IMR-90 (cell line): ENCODE measurements around the gene ZNF582. TPM values are rescaled to one million over a fixed set of nuclear protein-coding genes. Genes with fewer than 3 reads are reported as not detected.

ENCODE experiments used
- ATAC-seq: fragments of 200-7000 bp; cut with Tn5 transposase; 2 replicates; pipeline ENCODE4 v1.9.1; 2020; ENCODE audit warnings: low read depth, mild to moderate bottlenecking, moderate library complexity
- BruUV-seq: library from RNA; stranded (reverse); fragments of 400-500 nt; replicated peaks from 2 replicates; lab custom pipeline; 2021; lab: Mats Ljungman, UMichigan
- CTCF ChIA-PET: fragments of 300-600 bp; formaldehyde crosslinking; extraction: SDS; loops from one replicate; lab custom pipeline; 2021; ENCODE audit warnings: antibody characterized with exemption; lab: Yijun Ruan, JAX
- POLR2A ChIA-PET: fragments of 300-600 bp; sonication (Branson Sonifier 250); formaldehyde crosslinking; loops from one replicate; lab custom pipeline; 2022; ENCODE audit warnings: antibody characterized with exemption; ENCODE audit not compliant: unreplicated experiment; lab: Charles Lee
- DNase-seq: peaks from one replicate; pipeline ENCODE4 v3.0.0; 2013
- H2AFZ ChIP-seq: replicated peaks from 2 replicates; pipeline ENCODE3; 2013; ENCODE audit warnings: low read length, mild to moderate bottlenecking; ENCODE audit not compliant: poor library complexity
- H2AK5ac ChIP-seq: 2 replicates; pipeline ENCODE4 v1.6.1; 2013; ENCODE audit warnings: low read depth, low read length, inconsistent platforms
- H2AK9ac ChIP-seq: replicated peaks from 2 replicates; pipeline ENCODE3; 2013; ENCODE audit warnings: mild to moderate bottlenecking, low read depth, low read length, moderate library complexity; ENCODE audit not compliant: poor library complexity
- H2BK120ac ChIP-seq: 2 replicates; pipeline ENCODE4 v1.6.1; 2013; ENCODE audit warnings: low read depth, low read length, inconsistent platforms
- H2BK15ac ChIP-seq: 3 replicates; pipeline ENCODE4 v1.6.1; 2013; ENCODE audit warnings: low read depth, low read length, inconsistent platforms
- H2BK20ac ChIP-seq: 2 replicates; pipeline ENCODE4 v1.6.1; 2013; ENCODE audit warnings: low read depth, mild to moderate bottlenecking, inconsistent platforms, low read length, moderate library complexity
- H2BK5ac ChIP-seq: 2 replicates; pipeline ENCODE4 v1.6.1; 2013; ENCODE audit warnings: mild to moderate bottlenecking, low read depth, low read length, inconsistent platforms; ENCODE audit not compliant: poor library complexity, severe bottlenecking
- H3K14ac ChIP-seq: replicated peaks from 2 replicates; pipeline ENCODE4 v1.6.1; 2013; ENCODE audit warnings: low read depth, low read length, inconsistent platforms
- H3K18ac ChIP-seq: 2 replicates; pipeline ENCODE4 v1.6.1; 2013; ENCODE audit warnings: low read depth, low read length, control low read depth
- H3K23ac ChIP-seq: 2 replicates; pipeline ENCODE4 v1.6.1; 2013; ENCODE audit warnings: low read depth, low read length, inconsistent platforms
- H3K27ac ChIP-seq: 2 replicates; pipeline ENCODE4 v1.5.1; 2013; ENCODE audit warnings: mild to moderate bottlenecking, control low read depth, low read length; ENCODE audit not compliant: insufficient read depth
- H3K27me3 ChIP-seq: 2 replicates; pipeline ENCODE4 v1.6.1; 2013; ENCODE audit warnings: low read length; ENCODE audit not compliant: control insufficient read depth, insufficient read depth
- H3K36me3 ChIP-seq: 2 replicates; pipeline ENCODE4 v1.6.1; 2013; ENCODE audit warnings: low read length, mixed read lengths; ENCODE audit not compliant: control insufficient read depth, insufficient read depth
- H3K4ac ChIP-seq: 2 replicates; pipeline ENCODE4 v1.6.1; 2013; ENCODE audit warnings: low read depth, low read length, inconsistent platforms
- H3K4me1 ChIP-seq: 2 replicates; pipeline ENCODE4 v1.6.1; 2013; ENCODE audit warnings: low read length, mixed read lengths; ENCODE audit not compliant: control insufficient read depth, insufficient read depth
- H3K4me2 ChIP-seq: 2 replicates; pipeline ENCODE4 v1.6.1; 2013; ENCODE audit warnings: low read depth, mild to moderate bottlenecking, control low read depth, low read length, moderate library complexity
- H3K4me3 ChIP-seq: 2 replicates; pipeline ENCODE4 v1.5.1; 2013; ENCODE audit warnings: low read depth, mild to moderate bottlenecking, control low read depth, low read length, moderate library complexity; ENCODE audit not compliant: insufficient read depth
- H3K56ac ChIP-seq: 2 replicates; pipeline ENCODE4 v1.6.1; 2013; ENCODE audit warnings: low read length, inconsistent platforms; ENCODE audit not compliant: insufficient read depth; ENCODE audit errors: extremely low read depth
- H3K79me1 ChIP-seq, 2 experiments: 2 replicates each; pipeline ENCODE4 v1.6.1; 2013; ENCODE audit warnings: low read length in 2 of 2, inconsistent platforms in 1 of 2, low read depth in 1 of 2
- H3K9ac ChIP-seq: 2 replicates; pipeline ENCODE4 v1.6.1; 2013; ENCODE audit warnings: low read depth, low read length, control low read depth
- H3K9me1 ChIP-seq: 2 replicates; pipeline ENCODE4 v1.6.1; 2013; ENCODE audit warnings: low read length, inconsistent platforms; ENCODE audit not compliant: insufficient read depth
- H3K9me3 ChIP-seq: 2 replicates; pipeline ENCODE4 v1.6.1; 2013; ENCODE audit warnings: low read length; ENCODE audit not compliant: control insufficient read depth, insufficient read depth
- H4K20me1 ChIP-seq: 2 replicates; pipeline ENCODE4 v1.6.1; 2013; ENCODE audit warnings: low read length, inconsistent platforms; ENCODE audit not compliant: insufficient read depth
- H4K5ac ChIP-seq: 2 replicates; pipeline ENCODE4 v1.6.1; 2013; ENCODE audit warnings: mild to moderate bottlenecking, low read depth, low read length, control low read depth
- H4K8ac ChIP-seq, 2 experiments: 2 replicates each; pipeline ENCODE4 v1.6.1; 2013; ENCODE audit warnings: low read depth in 2 of 2, low read length in 2 of 2, control low read depth in 1 of 2, inconsistent platforms in 1 of 2
- H4K91ac ChIP-seq: 2 replicates; pipeline ENCODE4 v1.6.1; 2013; ENCODE audit warnings: low read depth, low read length, inconsistent platforms; ENCODE audit not compliant: insufficient read depth
- FOS ChIP-seq: fragments of 150-350 bp; IDR thresholded peaks from 2 replicates; pipeline ENCODE4 v1.6.1; 2016; ENCODE audit warnings: low read depth, low read length
- MXI1 ChIP-seq: IDR thresholded peaks from 2 replicates; pipeline ENCODE4 v1.6.1; 2012; ENCODE audit warnings: low read depth, mild to moderate bottlenecking, low read length, moderate library complexity, borderline replicate concordance
- WGBS, 2 experiments: methylation state at CpG; one replicate each; pipeline versions ENCODE4 v1.1.5 to v1.1.7; 2013; ENCODE audit warnings: missing lambda C conversion rate in 2 of 2; ENCODE audit not compliant: insufficient read length in 1 of 2; ENCODE audit errors: extremely low coverage in 2 of 2; 5-methylcytosine and 5-hydroxymethylcytosine counted together
- dilution Hi-C: fragments of 300-500 bp; cut with HindIII; formaldehyde crosslinking; loops from one replicate; pipeline ENCODE4 v1.14.3; 2018; ENCODE audit warnings: low sequenced_read_pairs; ENCODE audit not compliant: unreplicated experiment
- in situ Hi-C: fragments of 300-500 bp; cut with MboI; formaldehyde crosslinking; loops from 3 replicates; pipeline ENCODE4 v1.14.3; 2019; ENCODE audit warnings: low sequenced_read_pairs, inconsistent platforms, mixed read lengths
- intact Hi-C: fragments of 100-400 bp; cut with micrococcal nuclease; formaldehyde crosslinking; loops from 2 replicates; pipeline ENCODE4 v1.10.0; 2022
- polyA plus RNA-seq, 3 experiments: library from polyadenylated mRNA; depleted of rRNA; stranded (reverse); fragments of >200 nt; gene quantifications; 2 replicates each; pipeline ENCODE4 v1.2.3, GENCODE V29; 2012; ENCODE audit warnings: low replicate concordance in 1 of 3
- total RNA-seq: library from RNA; depleted of rRNA; stranded (reverse); fragments of >200 nt; gene quantifications from 2 replicates; pipeline ENCODE4 v1.2.3, GENCODE V29; 2012

ZNF582 gene
- total and polyA plus RNA-seq, 2 of the 4 experiments (the other 2 are of a cell fraction): 1.6 to 1.8 TPM

- no peak overlapping the region for H3K56ac ChIP-seq
- H2BK15ac ChIP-seq: no peak overlapping the region
- H2BK120ac ChIP-seq: no peak overlapping the region
- H3K9me3 ChIP-seq: peaks cover 9% of the 10 kb centered on the region
- no peaks in the 10 kb centered on the region for H3K4me1 ChIP-seq
- ChIA-PET CTCF (no interaction called here), POLR2A (no interaction called here)
- no peak overlapping the region for H3K14ac ChIP-seq
- BruUV-seq: no TSS peak
- H3K27me3 ChIP-seq: no peaks in the 10 kb centered on the region
- H2BK20ac ChIP-seq: no peak overlapping the region
- no peak overlapping the region for H2AK5ac ChIP-seq
- no peak overlapping the region for H3K9ac ChIP-seq
- H3K4ac ChIP-seq: no peak overlapping the region
- H3K23ac ChIP-seq: no peak overlapping the region
- no peak overlapping the region for H2AFZ ChIP-seq
- in situ Hi-C loops: loop anchor here (25.0 kb wide), 1 partner anchor 987 kb away; the partner anchor contains the start of gene ZNF548
- intact Hi-C loops: loop anchor here (5.0 kb wide), 1 partner anchor 137 kb away; the partner anchor contains the start of gene ZFP28
- H4K91ac ChIP-seq: no peak overlapping the region
- dilution Hi-C loops: no loop called here
- H4K5ac ChIP-seq: no peak overlapping the region
- H3K9me1 ChIP-seq: peaks cover 7% of the 10 kb centered on the region
- DNase-seq (no peak), ATAC-seq (no peak)
- no peak overlapping the region for H2AK9ac ChIP-seq
- H3K18ac ChIP-seq: no peak overlapping the region
- no peak overlapping the region for H3K27ac ChIP-seq
- H3K4me3 ChIP-seq: no peak overlapping the region
- no peak overlapping the region for H3K4me2 ChIP-seq
- no peak for TF ChIP-seq MXI1
- no peak for TF ChIP-seq FOS
- H4K8ac ChIP-seq: no peak overlapping the region
- WGBS, 2 experiments: no CpG with 5 or more reads among the region's 4 CpGs
- no peak overlapping the region for H2BK5ac ChIP-seq
- peaks cover 7% of the 10 kb centered on the region; the same call in 1 of the 2 replicates for H3K36me3 ChIP-seq
- H3K79me1 ChIP-seq: peaks cover 10 to 13% of the 10 kb centered on the region in 2 experiments
- no peaks in the 10 kb centered on the region for H4K20me1 ChIP-seq
These were observed 7.2 kb upstream of the ZNF582 start for GRCh38 chr19:56400485-56400884.
